GM12891 (cell line): ENCODE data around the gene IRF1.

ENCODE experiments used
- POLR2A ChIP-seq: IDR thresholded peaks from 2 replicates; pipeline ENCODE4 v1.6.1; 2011; ENCODE audit warnings: low read depth, low read length, control low read depth
- POLR2AphosphoS5 ChIP-seq: IDR thresholded peaks from 2 replicates; pipeline ENCODE4 v1.6.1; 2011; ENCODE audit warnings: low read depth, low read length, control low read depth
- SPI1 ChIP-seq: IDR thresholded peaks from 2 replicates; pipeline ENCODE4 v1.6.1; 2011; ENCODE audit warnings: low read depth, low read length, control low read depth
- TAF1 ChIP-seq: IDR thresholded peaks from 2 replicates; pipeline ENCODE4 v1.6.1; 2011; ENCODE audit warnings: low read depth, low read length, control low read depth

- TF ChIP-seq TAF1 (no peak), POLR2AphosphoS5 (0 out of 2 replicates have a peak, but pooled peaks have one; percentile 3), POLR2A (0 out of 2 replicates have a peak, but pooled peaks have one; percentile 14), SPI1 (no peak)
Observed at GRCh38 chr5:132456987-132457361, 33.6 kb downstream of the IRF1 start.
